Measurements from ENCODE around the gene TPPP.
"Not testable (repeated sequence)": the region's sequence is repeated elsewhere in the genome, so short reads cannot be mapped to it uniquely, and the experiment has no call there.

TPPP gene

DNA sequence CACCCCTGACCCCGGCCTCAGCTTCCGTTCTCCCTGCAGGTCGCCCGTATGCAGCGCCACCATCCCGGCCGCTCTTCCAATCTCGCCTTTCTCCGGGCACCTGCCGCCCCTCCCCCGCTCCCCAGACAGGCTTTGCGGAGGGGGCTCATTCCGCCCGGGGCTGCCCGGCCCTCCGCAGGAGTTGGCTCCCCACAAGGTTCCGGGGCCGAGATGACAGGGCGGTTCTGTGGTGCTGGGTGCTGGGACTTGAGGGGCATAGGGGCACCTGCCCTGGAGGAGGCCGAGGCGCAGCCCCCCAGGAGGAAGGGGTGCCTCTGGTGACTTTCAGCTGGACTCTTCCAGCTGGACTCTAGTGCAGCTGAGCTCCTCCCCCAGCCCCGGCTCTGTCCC is 885 bp upstream of the TPPP start:
- not testable (repeated sequence) for DNase-seq (ENCODE audit: low read depth, low spot score)

DNA sequence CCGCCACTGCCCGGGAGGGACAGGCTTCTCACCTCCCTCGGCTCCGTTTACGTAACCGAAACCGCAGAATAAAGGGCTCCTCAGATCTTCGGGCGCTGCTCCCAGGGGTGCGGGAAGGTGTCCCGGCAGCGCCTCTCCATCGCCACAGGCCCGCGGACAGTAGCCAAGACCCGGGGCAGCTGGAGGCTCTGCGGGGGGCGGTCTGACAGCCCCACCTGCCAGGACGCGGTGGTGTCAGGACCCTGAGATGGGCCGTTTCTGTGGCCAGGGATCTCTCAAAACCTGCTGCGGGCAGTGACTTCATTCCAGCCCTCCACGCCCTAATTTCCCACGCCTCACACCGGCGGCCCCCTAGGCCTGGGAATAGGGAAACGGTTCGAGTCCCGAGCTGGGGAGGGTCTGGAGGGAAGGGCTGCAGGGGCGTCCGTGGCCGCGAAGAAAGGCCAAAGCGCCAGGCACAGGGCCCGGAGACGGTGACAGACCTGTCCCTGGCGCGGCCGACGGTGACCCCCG is 567 bp downstream of the TPPP start:
- not testable (repeated sequence) for DNase-seq (ENCODE audit: low read depth, low spot score)

DNA sequence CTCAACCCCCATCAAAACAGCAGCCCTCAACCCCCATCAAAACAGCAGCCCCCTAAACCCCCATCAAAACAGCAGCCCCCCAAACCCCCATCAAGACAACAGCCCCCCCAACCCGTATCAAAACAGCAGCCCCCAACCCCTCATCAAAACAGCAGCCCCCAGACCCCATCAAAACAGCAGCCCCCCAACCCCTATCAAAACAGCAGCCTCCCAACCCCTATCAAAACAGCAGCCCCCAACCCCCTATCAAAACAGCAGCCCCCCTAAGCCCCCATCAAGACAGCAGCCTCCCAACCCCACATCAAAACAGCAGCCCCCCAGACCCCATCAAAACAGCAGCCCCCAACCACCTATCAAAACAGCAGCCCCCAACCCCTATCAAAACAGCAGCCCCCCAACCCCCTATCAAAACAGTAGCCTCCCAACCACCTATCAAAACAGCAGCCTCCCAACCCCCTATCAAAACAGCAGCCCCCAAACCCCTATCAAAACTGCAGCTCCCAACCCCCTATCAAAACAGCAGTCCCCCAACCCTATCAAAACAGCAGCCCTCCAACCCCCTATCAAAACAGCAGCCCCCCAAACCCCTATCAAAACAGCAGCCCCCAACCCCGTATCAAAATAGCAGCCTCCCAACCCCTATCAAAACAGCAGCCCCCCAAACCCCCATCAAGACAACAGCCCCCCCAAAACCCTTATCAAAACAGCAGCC is 1.2 kb downstream of the TPPP start:
- no peak for DNase-seq (ENCODE audit: low read depth, low spot score)

DNA sequence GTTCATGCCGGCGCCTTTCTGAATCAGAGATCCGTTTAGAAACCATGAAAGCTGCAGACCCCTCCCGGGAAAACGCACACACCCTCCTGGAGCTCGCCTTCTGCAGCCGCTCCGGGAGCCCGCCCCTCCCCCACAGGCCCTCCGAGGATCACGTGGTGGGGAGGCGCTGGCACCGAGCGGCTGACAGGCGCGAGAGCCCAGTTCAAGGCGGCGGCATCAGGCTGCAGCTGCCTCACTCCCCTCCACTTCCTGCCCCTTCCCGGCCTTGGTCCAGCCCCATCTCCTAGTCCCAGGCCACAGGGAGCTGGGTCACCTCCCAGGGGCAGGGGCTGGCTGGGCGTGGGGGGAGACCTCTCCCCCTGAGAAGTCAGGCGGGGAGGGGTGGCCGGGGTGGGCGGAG is 2.1 kb downstream of the TPPP start:
- DNase-seq (ENCODE audit: low read depth, low spot score): not testable (repeated sequence)

DNA sequence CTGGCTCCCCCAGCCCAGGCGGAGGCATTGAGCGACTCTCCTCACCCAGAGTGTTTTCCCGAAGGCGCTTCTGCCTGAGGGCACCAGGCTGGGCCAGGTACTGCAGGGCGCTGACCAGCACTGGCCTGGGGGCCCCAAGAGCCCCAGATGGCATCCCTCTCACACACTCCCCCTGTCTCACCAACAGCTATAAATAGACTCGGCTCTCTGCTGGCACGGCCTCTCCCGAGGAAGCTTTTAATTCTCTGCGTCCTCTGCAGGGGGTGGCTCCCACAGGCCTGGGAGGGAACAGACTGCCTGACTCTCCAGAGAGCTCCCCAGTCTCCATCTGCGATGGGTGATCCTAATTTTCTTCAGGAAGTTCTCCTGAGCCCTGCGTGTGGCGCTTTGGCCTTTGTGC is 2.9 kb downstream of the TPPP start:
- DNase-seq (ENCODE audit: low read depth, low spot score): not testable (repeated sequence)

DNA sequence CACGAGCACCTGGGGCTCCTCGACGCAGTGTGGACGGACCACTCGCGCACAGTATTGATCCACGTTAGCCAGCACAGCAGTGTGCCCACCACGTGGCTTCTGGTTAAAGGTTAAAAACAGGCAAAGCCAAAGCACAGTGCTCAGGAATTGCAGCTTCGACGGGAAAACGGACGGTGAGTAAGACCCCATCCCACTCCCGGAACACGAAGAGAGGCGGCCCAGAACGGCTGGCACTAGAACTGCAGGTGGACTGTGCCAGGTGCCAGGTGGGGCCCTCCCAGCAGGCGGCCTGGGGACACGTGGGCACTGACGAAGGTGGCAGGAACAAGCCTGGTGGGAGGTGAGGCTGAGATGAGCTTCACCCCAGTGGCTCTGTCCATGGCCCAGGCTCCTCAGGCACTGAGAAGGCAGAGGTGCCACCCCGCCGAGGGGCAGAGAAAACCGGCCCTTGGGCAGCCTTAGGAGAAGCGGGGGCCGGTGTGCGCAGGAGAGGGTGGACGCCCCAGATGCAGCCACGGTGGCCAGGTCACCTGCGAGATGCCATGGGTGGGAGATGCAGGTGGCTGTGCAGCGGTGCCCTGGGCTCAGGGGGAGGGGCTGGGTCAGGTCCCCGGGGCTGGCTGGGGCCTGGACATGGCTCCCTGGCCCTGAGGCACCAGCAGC is 4.7 kb downstream of the TPPP start:
- DNase-seq (ENCODE audit: low read depth, low spot score): not testable (repeated sequence)

DNA sequence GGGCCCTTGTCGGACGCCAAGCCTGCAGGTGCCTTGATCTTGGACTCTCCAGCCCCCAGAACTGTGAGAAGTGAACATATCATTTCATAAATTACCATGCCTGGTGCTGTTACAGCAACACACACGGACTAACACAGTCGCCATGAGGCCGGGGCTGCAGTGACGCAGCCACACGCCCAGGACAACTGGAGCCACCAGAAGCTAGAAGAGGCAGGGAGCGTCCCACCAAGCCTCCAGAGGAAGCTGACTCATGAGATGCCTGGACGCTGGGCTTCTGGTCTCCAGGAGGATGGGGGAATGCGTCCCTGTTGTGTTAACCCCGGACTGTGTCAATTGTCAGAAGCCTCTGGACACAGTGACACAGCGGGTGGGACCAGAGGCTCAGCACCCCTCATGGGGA is 6.2 kb downstream of the TPPP start:
- DNase-seq (ENCODE audit: low read depth, low spot score): not testable (repeated sequence)

DNA sequence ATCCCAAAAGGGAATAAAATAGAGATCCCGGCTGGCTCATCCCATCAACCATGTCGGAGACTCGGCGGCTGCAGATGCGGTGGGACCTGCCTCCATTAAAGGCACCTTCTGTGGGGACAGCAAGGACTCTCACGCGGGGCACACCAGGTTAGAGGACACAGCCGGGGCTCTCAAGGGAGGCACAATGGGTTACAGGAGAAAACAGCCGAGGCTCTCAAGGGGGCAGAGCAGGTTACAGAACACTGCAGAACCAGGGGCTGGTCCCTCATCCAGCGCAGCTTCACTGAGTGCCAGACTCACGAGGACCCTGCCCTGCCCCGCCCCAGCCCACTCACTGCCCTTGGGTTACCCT is 7.0 kb downstream of the TPPP start:
- DNase-seq (ENCODE audit: low read depth, low spot score): not testable (repeated sequence)

DNA sequence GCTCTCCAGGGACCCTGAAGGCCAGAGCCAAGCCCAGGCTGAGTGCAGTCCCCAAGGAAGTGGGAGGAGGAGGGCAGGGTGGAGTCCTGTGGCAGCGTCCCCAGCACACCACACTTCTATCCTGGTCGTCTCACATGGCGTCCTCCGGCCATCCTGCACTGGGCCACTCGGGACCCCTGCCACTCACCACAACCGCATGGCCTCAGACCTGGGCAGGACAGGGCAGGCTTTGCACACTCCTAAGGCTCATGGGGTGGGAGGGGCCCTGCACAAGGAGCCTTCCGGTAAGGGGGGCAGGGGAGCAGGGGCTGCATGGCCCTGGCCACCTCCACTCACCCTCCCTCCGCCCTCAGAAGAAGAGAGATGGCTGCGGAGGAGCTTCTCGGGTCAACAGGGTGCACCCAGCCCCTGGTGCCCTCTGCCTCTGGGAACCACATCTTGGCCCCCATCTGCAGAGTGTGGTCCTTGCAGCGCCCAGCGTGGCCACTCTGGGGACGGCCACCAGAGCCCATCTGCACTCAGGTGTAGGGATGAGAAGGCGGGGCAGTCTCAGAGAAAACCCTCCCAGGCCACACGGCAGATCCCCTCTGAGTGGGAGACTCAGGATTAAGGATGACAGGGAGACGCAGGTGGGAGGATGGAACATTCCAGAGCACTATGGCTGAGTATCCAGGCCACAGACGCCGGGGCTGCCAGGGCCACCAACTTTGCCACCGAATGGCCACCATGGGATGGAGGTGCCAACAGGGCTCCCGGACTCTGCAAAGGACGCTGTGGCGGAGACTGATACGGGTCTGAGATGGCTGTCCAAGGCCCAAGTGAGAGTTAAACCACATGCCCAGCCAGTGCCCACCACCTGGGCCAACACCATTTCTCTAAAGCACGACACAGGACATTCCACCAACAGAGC is 7.6 kb downstream of the TPPP start:
- DNase-seq (ENCODE audit: low read depth, low spot score): no peak

DNA sequence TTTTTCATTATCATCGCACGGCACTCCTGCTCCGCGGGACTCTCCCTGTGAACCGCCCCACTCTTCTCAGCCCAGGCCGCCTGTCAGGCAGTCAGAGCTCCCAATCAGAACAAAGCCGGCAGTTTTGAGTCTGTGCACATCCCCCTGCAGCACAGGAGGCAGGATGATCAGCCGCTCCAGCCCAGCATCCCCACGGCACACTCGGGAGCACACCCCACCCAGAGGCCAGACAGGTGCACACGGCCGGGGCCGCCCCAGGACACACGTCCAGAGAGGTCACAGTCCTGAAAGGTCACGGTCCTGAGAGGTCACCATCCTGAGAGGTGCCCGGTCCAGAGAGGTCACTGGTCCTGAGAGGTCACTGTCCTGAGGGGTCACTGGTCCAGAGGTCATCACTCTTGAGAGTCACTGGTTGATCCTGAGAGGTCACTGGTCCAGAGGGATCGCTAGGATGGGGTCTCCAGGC is 8.4 kb downstream of the TPPP start:
- no peak for DNase-seq (ENCODE audit: low read depth, low spot score)

DNA sequence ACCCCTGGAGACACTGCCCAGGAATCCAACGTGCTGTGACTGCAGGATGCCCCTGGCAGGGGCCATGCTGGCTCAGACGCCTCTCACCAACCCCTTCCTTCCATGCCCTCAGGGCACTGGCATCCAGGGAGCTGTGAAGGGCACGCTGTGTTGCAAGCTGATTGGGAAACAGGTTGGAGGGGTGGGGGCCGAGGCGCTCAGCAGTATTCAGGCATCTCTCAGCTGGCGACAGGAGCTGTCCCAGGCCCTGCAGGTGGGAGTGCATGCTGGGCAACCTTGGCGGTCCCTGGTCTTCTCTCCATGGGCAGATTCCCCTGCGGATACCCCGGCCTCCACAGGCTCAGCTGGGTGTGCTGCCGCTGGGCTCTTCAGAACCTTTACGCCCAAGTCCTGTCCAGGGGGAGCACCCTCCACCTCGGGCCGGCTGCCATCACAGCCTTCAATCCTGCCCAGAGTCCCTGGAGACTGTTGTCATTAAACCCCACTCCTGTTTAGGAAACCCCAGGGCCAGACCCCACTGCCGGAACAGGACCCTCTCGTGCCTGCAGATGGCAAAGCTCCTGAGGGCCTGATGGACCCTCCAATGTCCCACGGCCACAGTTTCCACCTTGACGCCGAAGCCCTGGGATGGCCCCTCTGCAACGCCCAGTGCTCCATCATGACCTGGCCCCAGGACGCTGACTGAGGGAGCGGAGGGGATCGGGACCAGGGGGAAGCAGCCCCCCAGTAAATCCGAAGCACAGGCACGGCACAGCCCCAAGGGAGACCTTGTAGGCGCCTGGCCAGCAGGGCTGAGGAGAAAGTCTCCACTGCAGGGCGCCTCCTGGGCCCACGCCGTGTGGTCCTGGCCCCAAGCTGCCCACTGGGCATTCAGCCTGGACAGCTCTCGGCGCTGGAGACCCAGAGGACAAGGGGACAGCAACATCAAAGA is 9.3 kb downstream of the TPPP start:
- no peak for DNase-seq (ENCODE audit: low read depth, low spot score)

DNA sequence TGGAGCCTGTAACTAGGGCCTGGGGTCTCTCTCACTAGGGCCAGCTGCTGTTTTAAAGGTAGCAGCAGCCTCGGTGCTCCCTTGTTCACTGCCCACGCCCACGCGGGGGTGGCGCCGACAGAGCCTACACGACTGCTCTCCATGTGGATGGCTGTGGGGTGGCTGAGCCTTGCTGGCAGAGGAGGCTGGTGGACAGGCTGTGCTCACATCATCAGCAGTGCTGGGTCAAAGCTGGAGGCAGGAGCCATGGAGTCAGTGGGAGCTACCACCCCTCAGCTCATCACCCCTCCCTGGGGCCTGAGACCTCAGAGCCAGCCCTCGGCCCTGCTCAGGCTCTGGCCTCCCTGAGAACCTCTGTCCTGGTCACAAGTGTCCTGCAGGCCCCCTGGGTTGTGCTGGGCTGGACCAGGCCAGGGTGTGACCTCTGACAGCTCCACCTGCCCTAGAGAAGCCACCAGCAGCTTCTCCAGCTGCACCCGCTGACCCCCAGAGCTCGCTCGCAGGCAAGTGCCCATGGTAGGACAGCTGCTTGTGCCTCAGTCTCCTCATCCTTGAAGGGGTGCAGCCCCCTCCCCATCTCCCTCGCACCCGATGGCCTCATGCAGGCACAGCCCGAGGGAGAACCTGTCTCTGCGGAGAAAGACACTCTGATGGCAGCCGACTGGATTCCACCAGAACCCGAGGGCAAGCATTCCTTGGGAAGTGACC is 10.3 kb downstream of the TPPP start:
- DNase-seq (ENCODE audit: low read depth, low spot score): not testable (repeated sequence)

DNA sequence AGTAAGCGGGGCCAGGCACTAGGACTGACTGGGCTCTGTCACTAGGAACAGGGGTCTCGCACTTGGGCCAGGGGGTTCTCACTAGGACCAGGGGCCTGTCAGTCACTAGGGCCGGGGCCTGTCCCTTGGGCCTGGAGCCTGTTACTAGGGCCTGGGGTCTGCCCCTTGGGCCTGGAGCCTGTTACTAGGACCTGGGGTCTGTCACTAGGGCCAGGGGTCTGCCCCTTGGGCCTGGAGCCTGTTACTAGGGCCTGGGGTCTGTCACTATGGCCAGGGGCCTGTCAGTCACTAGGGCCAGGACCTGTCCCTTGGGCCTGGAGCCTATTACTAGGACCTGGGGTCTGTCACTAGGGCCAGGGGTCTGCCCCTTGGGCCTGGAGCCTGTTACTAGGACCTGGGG is 10.9 kb downstream of the TPPP start:
- DNase-seq (ENCODE audit: low read depth, low spot score): not testable (repeated sequence)

DNA sequence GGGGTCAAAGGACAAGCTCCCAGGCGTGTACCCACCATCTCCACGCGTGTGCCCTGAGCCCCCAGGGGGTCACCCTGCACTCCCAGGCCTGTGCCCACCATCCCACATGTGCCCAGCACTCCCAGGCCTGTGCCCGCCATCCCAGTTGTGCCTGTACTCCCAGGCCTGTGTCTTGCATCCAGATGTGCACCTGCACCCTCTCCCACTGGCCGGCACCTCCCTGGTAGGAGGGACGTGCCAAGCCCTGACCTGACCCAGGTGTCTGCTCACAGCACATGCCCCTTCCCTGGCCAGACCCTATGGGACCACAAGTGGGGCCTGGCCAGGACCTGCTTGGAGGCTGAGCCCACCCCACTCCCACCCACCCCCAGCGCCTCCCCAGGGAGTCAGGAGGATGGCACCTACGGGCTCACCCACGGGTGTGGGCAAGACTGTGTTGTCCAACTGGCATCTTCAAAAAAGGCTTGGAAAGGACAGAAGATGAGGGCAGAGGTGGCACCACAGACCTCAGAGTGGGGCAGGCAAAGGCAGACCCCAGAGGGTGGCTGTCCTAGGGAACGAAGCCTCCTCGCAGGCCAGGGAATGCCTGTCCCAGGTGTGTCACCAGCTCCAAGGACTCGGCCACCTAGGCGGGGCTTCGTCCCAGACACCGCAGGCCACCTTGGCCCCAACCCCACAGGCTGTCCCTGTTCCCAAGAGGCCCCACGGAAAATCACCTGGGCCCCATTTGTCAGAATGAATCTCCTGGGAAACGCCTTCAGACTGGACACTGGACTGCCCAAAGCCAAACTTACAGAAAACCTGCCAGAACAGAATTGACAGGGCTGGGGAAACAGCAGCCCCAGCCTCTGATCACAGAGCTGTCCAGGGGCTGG is 11.6 kb downstream of the TPPP start:
- not testable (repeated sequence) for DNase-seq (ENCODE audit: low read depth, low spot score)

DNA sequence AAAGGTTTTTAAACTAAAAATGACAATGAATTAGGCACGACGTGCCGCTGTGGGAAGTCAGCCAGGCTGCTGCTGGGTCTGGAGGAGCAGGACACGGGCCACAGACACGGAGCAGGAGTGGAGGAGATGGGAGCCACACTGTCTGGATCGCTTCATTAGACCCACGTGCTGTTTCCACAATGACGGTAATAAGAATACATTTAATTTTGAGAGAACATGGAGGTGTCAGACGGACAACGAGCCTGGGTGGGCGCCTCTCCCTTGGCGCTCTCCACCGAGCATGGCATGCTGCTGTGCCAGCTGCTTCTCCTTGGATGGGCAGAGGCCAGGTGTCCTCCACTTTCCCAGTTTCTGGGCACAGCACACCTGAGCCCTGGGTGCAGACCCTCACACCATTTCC is 12.3 kb downstream of the TPPP start:
- DNase-seq (ENCODE audit: low read depth, low spot score): not testable (repeated sequence)

DNA sequence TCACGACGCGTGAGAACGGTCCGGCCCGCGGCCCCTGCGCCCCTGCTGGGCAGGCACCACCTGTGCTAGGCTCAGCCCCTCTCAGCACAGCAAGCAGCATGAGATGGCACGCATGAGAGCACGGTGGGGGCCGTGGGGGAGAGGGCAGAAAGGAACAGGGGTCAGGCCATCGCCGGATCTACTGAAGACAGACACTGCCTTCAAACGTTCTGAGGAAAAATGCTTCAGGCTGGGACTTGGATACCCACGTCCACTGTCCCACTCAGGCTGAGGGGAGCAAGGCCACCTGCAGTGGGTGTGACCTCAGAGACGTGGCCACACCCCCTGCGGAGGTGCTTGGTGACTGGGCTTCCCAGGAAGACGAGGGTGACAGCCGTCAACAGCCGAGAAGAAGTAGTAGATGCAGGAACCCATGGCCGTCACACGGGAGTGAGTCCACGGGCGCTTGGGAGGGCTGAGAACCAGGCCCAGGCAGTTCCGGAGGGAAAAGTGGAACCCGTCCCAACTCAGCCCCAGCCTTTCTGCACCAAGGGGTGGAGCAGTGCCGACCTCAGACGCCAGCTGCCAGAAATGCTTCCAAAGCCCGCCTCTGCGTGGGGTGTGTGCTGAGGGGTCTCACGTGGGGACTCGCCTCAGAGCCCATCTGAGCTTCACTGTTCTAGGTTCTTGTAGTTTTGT is 12.9 kb downstream of the TPPP start:
- DNase-seq (ENCODE audit: low read depth, low spot score): not testable (repeated sequence)

DNA sequence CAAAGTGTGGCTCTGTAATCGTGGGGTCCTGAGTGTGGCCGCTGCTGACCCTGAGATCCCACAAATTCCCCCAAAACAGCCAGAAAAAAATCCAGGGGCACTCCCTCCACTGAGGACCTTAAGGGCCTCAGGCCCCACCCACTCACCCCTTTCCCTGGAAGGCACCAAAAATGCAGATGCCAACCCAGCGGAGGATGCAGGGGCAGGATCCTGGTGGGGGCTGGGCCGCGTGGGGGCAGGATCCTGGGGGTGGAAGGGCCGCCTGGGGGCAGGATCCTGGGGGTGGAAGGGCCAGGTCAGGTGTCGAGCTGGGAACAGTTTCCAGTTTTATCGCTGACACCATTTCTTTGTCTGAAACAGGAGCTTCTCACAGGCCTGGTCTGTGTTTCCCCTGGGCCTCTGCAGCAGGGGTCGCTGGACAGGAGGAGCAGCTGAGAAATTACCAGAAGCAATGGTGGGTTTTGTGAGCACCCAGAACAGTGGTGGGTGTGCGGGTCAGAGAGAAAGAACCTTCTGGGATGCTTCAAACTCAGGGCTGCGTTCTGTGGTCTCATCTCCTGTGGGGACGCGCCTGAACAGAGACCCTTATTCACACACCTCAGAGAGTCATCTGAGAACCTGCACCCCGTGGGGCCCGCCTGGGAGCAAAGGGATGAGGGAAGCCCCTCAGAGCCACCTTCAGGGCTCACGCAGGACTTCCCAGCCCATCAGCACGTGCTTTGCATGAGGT is 13.8 kb downstream of the TPPP start:
- DNase-seq (ENCODE audit: low read depth, low spot score): not testable (repeated sequence)

DNA sequence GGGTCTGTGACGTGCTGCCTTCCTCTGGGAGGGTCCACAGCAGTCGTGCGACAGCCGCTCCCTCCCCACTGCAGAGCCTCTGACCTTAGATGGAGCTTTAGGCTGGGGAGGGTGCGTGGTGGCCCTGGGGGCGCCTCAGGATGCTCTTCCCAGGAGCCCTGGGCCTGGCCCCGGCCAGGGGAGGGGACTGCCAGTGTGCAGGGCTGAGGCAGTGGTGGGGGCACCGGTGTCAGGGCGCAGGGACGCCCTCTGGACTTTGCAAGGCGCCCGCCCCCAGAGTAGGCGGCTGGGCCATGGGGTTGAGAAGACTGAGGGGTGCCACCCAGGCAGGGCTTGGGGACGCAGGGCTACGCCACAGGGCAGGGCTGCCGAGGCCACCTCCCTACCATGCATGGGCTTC is 14.6 kb downstream of the TPPP start:
- DNase-seq (ENCODE audit: low read depth, low spot score): not testable (repeated sequence)

Measured in smooth muscle cell of the brain vasculature (primary cell).